Endothelial cell of umbilical vein (primary cell): ENCODE results near the gene CCL11. TPM values are rescaled to one million over a fixed set of nuclear protein-coding genes. Genes with fewer than 3 reads are reported as not detected.
A peak's percentile ranks its signal among the peaks of the same experiment; 100 is the strongest.

ENCODE experiments used
- BruUV-seq: library from RNA; stranded (reverse); fragments of 400-500 nt; replicated peaks from 2 replicates; lab custom pipeline; 2021; lab: Mats Ljungman, UMichigan
- CTCF ChIA-PET: fragments of 300-600, 350-600 bp; sonication (Branson Sonifier 250); formaldehyde crosslinking; loops from one replicate; lab custom pipeline; 2021; ENCODE audit warnings: antibody characterized with exemption, inconsistent platforms; lab: Charles Lee
- POLR2A ChIA-PET: fragments of 300-600, 350-600 bp; sonication (Branson Sonifier 250); formaldehyde crosslinking; loops from one replicate; lab custom pipeline; 2021; ENCODE audit warnings: antibody characterized with exemption, inconsistent platforms; lab: Charles Lee
- DNase-seq: peaks from one replicate; pipeline ENCODE4 v3.0.0-alpha.2; 2011; ENCODE audit warnings: low read depth, low spot score
- FAIRE-seq: peaks from 2 replicates; lab custom pipeline; 2011; peaks lifted over from hg19 to GRCh38; lab: Jason Lieb, UNC
- H2AFZ ChIP-seq: 2 replicates; pipeline ENCODE4 v1.6.0; 2012; ENCODE audit warnings: low read depth, low read length, control low read depth, inconsistent platforms
- H3K27ac ChIP-seq: 2 replicates; pipeline ENCODE4 v1.5.1; 2011; ENCODE audit warnings: low read depth, mild to moderate bottlenecking, control low read depth, low read length, moderate library complexity; ENCODE audit not compliant: insufficient read depth
- H3K27me3 ChIP-seq, 2 experiments: 2 replicates each; pipeline versions ENCODE4 v1.6.0 to v1.6.1; 2011; ENCODE audit warnings: low read length in 2 of 2, mixed read lengths in 1 of 2; ENCODE audit not compliant: control insufficient read depth in 2 of 2, insufficient read depth in 2 of 2
- H3K36me3 ChIP-seq, 2 experiments: 2 replicates in 1 of 2; 3 replicates in 1 of 2; pipeline ENCODE4 v1.5.1; 2011; ENCODE audit warnings: low read length in 2 of 2, mild to moderate bottlenecking in 1 of 2, moderate library complexity in 1 of 2; ENCODE audit not compliant: control insufficient read depth in 2 of 2, insufficient read depth in 2 of 2; ENCODE audit errors: extremely low read depth in 1 of 2
- H3K4me1 ChIP-seq: 3 replicates; pipeline ENCODE4 v1.5.1; 2011; ENCODE audit warnings: mild to moderate bottlenecking, low read length; ENCODE audit not compliant: control insufficient read depth, insufficient read depth; ENCODE audit errors: extremely low read depth
- H3K4me2 ChIP-seq: 2 replicates; pipeline ENCODE4 v1.6.1; 2011; ENCODE audit warnings: low read length, control low read depth, mixed read lengths; ENCODE audit not compliant: insufficient read depth
- H3K4me3 ChIP-seq, 3 experiments: fragments of 200-600 bp in 1 of 3; sonication (generic), shearing (Covaris generic) in 1 of 3; replicated peaks in 1 of 3; 2 replicates each; pipeline ENCODE4 v1.5.1; 2011 to 2016; ENCODE audit warnings: control low read depth in 3 of 3, low read length in 3 of 3, mild to moderate bottlenecking in 2 of 3, inconsistent platforms in 1 of 3, low read depth in 1 of 3, moderate library complexity in 1 of 3; ENCODE audit not compliant: insufficient read depth in 1 of 3
- H3K79me2 ChIP-seq: 2 replicates; pipeline ENCODE4 v1.6.0; 2012; ENCODE audit warnings: low read length, inconsistent platforms; ENCODE audit not compliant: control insufficient read depth, insufficient read depth
- H3K9ac ChIP-seq: replicated peaks from 2 replicates; pipeline ENCODE3; 2011; ENCODE audit warnings: low read length, control low read depth; ENCODE audit not compliant: insufficient read depth; ENCODE audit errors: extremely low read depth
- H3K9me1 ChIP-seq: replicated peaks from 3 replicates; pipeline ENCODE4 v1.6.0; 2011; ENCODE audit warnings: mild to moderate bottlenecking, low read length; ENCODE audit not compliant: control insufficient read depth, insufficient read depth; ENCODE audit errors: extremely low read depth
- H3K9me3 ChIP-seq: replicated peaks from 2 replicates; pipeline ENCODE4 v1.5.1; 2012; ENCODE audit warnings: low read length, inconsistent platforms; ENCODE audit not compliant: control insufficient read depth, insufficient read depth
- H4K20me1 ChIP-seq: replicated peaks from 2 replicates; pipeline ENCODE3; 2011; ENCODE audit warnings: mild to moderate bottlenecking, low read length; ENCODE audit not compliant: control insufficient read depth, insufficient read depth; ENCODE audit errors: extremely low read depth
- FOS ChIP-seq: IDR thresholded peaks from 2 replicates; pipeline ENCODE4 v1.6.1; 2011; ENCODE audit warnings: mild to moderate bottlenecking, low read length, moderate library complexity, borderline replicate concordance; ENCODE audit not compliant: insufficient read depth
- JUN ChIP-seq: IDR thresholded peaks from 2 replicates; pipeline ENCODE4 v1.6.1; 2011; ENCODE audit warnings: borderline replicate concordance, low read depth; ENCODE audit not compliant: insufficient read length, insufficient read depth
- MYC ChIP-seq: IDR thresholded peaks from one replicate; pipeline ENCODE4 v1.6.1; 2011; ENCODE audit warnings: mild to moderate bottlenecking, low read depth, low read length
- POLR2A ChIP-seq: IDR thresholded peaks from 2 replicates; pipeline ENCODE4 v1.6.1; 2012; ENCODE audit warnings: low read depth, mild to moderate bottlenecking, control low read depth, low read length
- dilution Hi-C: fragments of 300-500 bp; cut with MboI; formaldehyde crosslinking; loops from one replicate; pipeline ENCODE4 v1.15.0; 2019; ENCODE audit warnings: low sequenced_read_pairs; ENCODE audit not compliant: extremely low pct_ligation_motif_present
- intact Hi-C: fragments of 100-400 bp; cut with micrococcal nuclease; formaldehyde crosslinking; loops from one replicate; pipeline ENCODE4 v1.10.0; 2022
- polyA plus RNA-seq, 4 experiments: library from polyadenylated mRNA; depleted of rRNA in 3 of 4; stranded (reverse) in 3 of 4; unstranded in 1 of 4; fragments of >200 nt; gene quantifications; 2 replicates each; pipeline versions ENCODE4 v1.2.1 to v1.2.3, GENCODE V29; 2011 to 2012; ENCODE audit warnings: missing spikeins in 1 of 4
- total RNA-seq: library from RNA; stranded (reverse); gene quantifications from 2 replicates; pipeline ENCODE4 v1.2.3, GENCODE V29; 2021

Gene CCL11
- total and polyA plus RNA-seq, 2 donors (not counting 3 experiments of a cell fraction or from before 2014, with no cell fraction given) = not detected

DNA sequence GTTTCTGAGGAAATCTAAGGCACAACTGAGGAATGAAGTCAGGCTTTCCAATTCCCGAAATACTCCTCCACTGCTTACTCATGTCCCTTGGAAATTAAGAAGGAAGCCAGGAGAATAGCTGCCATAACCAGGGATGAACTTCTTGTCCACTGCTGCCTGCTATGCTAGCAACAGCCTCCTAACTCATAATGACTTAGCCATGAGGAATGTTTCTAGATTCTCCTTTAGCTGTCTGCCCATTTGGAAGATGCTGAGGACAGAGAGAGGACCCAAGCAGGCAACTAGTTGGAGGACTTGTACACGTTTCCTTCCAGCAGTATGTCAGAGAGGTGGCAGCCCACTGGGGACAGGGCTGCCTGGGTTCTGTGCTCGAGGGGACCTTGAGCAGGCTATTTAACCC lies 31.4 kb upstream of the CCL11 start:
- peak; percentile 78 for FAIRE-seq
- Histone ChIP-seq H2AFZ (no peak overlapping the region), H3K4me1 (peaks cover 80% of the 10 kb centered on the region), H3K9ac (peak overlapping the region; percentile 83), H3K4me3 (no peak overlapping the region), H3K4me2 (peak overlapping the region; percentile 55), H3K9me3 (no peaks in the 10 kb centered on the region), H3K9me1 (no peaks in the 10 kb centered on the region), H3K79me2 (no peaks in the 10 kb centered on the region), H3K27me3 (no peaks in the 10 kb centered on the region), H4K20me1 (no peaks in the 10 kb centered on the region), H3K27ac (peak overlapping the region; percentile 96), H3K36me3 (peaks cover 0 to 4% of the 10 kb centered on the region in 2 experiments)
- POLR2A ChIA-PET = interaction anchor here (1.5 to 2.4 kb wide), 2 partner anchors 13 to 15 kb away, joined by 6 to 16 read pairs; no protein-coding TSS in a partner anchor
- BruUV-seq = TSS peak; percentile 40
- peak; percentile 70 for DNase-seq
- intact Hi-C loops (loop anchor here (1.0 to 10.0 kb wide), 6 partner anchors 77 to 1178 kb away; partner anchors contain the start of genes SLFN11, SLFN12 and SLFN5), dilution Hi-C loops (no loop called here)
- CTCF ChIA-PET = interaction anchor here (1.0 to 3.7 kb wide), 7 partner anchors 15 to 107 kb away, joined by 3 to 19 read pairs (median 6); partner anchors contain the start of gene CCL7
- peak; percentile 31 for TF ChIP-seq JUN
- TF ChIP-seq MYC = no peak
- peak; percentile 19 for TF ChIP-seq FOS

DNA sequence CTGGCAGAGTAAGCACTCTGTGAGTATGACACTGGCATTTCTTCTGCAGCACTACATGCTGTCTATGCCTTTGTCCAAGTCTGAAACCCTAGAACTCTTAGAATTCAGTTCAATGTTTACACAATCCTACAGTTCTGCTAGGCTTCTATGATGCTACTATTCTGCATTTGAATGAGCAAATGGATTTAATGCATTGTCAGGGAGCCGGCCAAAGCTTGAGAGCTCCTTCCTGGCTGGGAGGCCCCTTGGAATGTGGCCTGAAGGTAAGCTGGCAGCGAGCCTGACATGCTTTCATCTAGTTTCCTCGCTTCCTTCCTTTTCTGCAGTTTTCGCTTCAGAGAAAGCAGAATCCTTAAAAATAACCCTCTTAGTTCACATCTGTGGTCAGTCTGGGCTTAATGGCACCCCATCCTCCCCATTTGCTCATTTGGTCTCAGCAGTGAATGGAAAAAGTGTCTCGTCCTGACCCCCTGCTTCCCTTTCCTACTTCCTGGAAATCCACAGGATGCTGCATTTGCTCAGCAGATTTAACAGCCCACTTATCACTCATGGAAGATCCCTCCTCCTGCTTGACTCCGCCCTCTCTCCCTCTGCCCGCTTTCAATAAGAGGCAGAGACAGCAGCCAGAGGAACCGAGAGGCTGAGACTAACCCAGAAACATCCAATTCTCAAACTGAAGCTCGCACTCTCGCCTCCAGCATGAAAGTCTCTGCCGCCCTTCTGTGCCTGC lies 30.7 kb upstream of the CCL11 start, which contains the start of gene CCL2:
TSS of gene CCL2 (plus strand) at position 635 of the 730 bp plus-strand sequence. CDS start at position 700, 65 bp downstream.
- intact Hi-C loops (loop anchor here (1.0 to 10.0 kb wide), 9 partner anchors 14 to 1177 kb away; partner anchors contain the start of genes SLFN11, SLFN12 and SLFN5), dilution Hi-C loops (no loop called here)
- peak within 1 kb of the TSS in 2 of 3 experiments; percentile 43 to 46 for H3K4me3 ChIP-seq
- FAIRE-seq (peak; percentile 81), DNase-seq (peak; percentile 92)
- no peaks in the 10 kb centered on the region for H3K9me1 ChIP-seq
- peak within 1 kb of the TSS; percentile 83 for H3K9ac ChIP-seq
- TF ChIP-seq FOS (peak; percentile 8), JUN (peak; percentile 69), MYC (no peak), POLR2A (no peak)
- H3K36me3 ChIP-seq = peaks cover 0 to 4% of the 10 kb centered on the region in 2 experiments
- no peaks in the 10 kb centered on the region for H3K79me2 ChIP-seq
- peak within 1 kb of the TSS; percentile 18 for H2AFZ ChIP-seq
- H3K9me3 ChIP-seq = no peaks in the 10 kb centered on the region
- no peaks in the 10 kb centered on the region for H3K27me3 ChIP-seq
- ChIA-PET POLR2A (interaction anchor here (1.2 to 2.8 kb wide), 5 partner anchors 12 to 21 kb away, joined by 4 to 16 read pairs (median 6); no protein-coding TSS in a partner anchor), CTCF (interaction anchor here (1.0 to 3.7 kb wide), 8 partner anchors 15 to 107 kb away, joined by 3 to 19 read pairs (median 5); partner anchors contain the start of gene CCL7)
- H4K20me1 ChIP-seq = no peaks in the 10 kb centered on the region
- peak within 1 kb of the TSS; percentile 96 for H3K27ac ChIP-seq
- H3K4me2 ChIP-seq = peak within 1 kb of the TSS; percentile 55
- peaks cover 78% of the 10 kb centered on the region for H3K4me1 ChIP-seq
- BruUV-seq = no TSS peak
